Cardiac muscle cell (in vitro differentiated cells and primary cell): Measurements from ENCODE around the gene UBA7. TPM values are rescaled to one million over a fixed set of nuclear protein-coding genes. Genes with fewer than 3 reads are reported as not detected.
"Not testable (repeated sequence)": the region's sequence is repeated elsewhere in the genome, so short reads cannot be mapped to it uniquely, and the experiment has no call there.

ENCODE experiments used
- DNase-seq, 2 donors: peaks; one replicate each; pipeline versions ENCODE4 v3.0.0 to v3.0.0-alpha.2; 2010 to 2017; ENCODE audit warnings: low read depth in 1 of 2, low spot score in 1 of 2
- H3K27ac ChIP-seq: fragments of 200-600 bp; sonication (generic); 2 replicates; pipeline ENCODE4 v1.5.1; 2016
- H3K27me3 ChIP-seq: fragments of 200-600 bp; sonication (generic); 2 replicates; pipeline ENCODE4 v1.6.0; 2016; ENCODE audit warnings: control low read depth
- H3K36me3 ChIP-seq: fragments of 200-600 bp; sonication (generic); 2 replicates; pipeline ENCODE4 v1.5.1; 2016; ENCODE audit warnings: control low read depth
- H3K4me1 ChIP-seq: fragments of 200-600 bp; sonication (generic); 2 replicates; pipeline ENCODE4 v1.8.1; 2017; ENCODE audit warnings: low read depth, mild to moderate bottlenecking, mixed run types
- H3K4me3 ChIP-seq: fragments of 200-600 bp; sonication (generic); 2 replicates; pipeline ENCODE4 v1.5.1; 2016; ENCODE audit warnings: mild to moderate bottlenecking
- H3K9me3 ChIP-seq: fragments of 200-600 bp; sonication (generic); 2 replicates; pipeline ENCODE4 v1.5.1; 2017; ENCODE audit warnings: low read depth, mild to moderate bottlenecking, control low read depth
- polyA plus RNA-seq: library from polyadenylated mRNA; unstranded; fragments of >200 nt; fragmentation: Nextera tagmentation; extraction: Ambion mirVana; gene quantifications from 2 replicates; pipeline ENCODE4 v1.2.1, GENCODE V29; 2016
- total RNA-seq: library from RNA; depleted of rRNA; stranded (reverse); fragments of >200 nt; gene quantifications from 2 replicates; pipeline ENCODE4 v1.2.3, GENCODE V29; 2016
- TF ChIP-seq, protein P1 (sequence below): IDR thresholded peaks from 2 replicates; pipeline ENCODE4 v1.5.1; 2012; ENCODE audit warnings: low read depth, mild to moderate bottlenecking, low read length

UBA7 gene
- total and polyA plus RNA-seq, 2 experiments from 2014 or later: 1.8 to 5.4 TPM

DNA sequence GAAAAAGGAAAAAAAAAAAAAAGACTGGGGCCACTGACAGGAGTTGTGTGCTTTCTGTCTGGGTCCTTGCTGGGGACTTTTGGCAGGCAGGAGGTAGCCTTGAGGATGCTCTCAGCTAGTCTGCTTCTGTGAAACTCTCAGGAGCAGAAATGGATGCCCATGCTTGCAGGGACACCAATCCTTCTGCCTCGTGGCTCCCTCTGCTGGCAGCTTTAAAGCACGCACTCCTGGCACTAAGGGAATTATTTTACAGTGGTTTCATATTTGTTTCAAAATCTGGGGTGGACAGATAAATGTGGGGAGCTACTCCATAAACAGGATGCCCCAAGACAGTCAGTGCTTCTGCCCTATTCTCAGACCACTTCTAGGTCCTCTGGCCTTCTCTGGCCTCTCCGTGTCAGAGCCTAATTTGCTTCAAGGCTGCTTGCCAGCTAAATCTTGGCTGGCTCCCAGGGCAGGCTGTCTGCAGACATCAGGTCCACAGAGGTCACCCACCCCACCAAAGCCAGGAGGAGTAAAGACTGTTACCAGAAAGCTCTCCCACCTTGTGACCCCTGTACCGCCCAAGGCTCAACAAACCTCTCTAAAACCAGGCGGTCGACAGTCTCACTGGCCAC lies 25.5 kb upstream of the UBA7 start:
- Histone ChIP-seq H3K4me3 (no peak overlapping the region), H3K36me3 (no peaks in the 10 kb centered on the region), H3K9me3 (no peaks in the 10 kb centered on the region), H3K4me1 (no peaks in the 10 kb centered on the region), H3K27ac (no peak overlapping the region), H3K27me3 (no peaks in the 10 kb centered on the region)
- TF ChIP-seq, protein P1, sequence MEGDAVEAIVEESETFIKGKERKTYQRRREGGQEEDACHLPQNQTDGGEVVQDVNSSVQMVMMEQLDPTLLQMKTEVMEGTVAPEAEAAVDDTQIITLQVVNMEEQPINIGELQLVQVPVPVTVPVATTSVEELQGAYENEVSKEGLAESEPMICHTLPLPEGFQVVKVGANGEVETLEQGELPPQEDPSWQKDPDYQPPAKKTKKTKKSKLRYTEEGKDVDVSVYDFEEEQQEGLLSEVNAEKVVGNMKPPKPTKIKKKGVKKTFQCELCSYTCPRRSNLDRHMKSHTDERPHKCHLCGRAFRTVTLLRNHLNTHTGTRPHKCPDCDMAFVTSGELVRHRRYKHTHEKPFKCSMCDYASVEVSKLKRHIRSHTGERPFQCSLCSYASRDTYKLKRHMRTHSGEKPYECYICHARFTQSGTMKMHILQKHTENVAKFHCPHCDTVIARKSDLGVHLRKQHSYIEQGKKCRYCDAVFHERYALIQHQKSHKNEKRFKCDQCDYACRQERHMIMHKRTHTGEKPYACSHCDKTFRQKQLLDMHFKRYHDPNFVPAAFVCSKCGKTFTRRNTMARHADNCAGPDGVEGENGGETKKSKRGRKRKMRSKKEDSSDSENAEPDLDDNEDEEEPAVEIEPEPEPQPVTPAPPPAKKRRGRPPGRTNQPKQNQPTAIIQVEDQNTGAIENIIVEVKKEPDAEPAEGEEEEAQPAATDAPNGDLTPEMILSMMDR: peak; percentile 91
- DNase-seq: peak; percentile 83 to 89

DNA sequence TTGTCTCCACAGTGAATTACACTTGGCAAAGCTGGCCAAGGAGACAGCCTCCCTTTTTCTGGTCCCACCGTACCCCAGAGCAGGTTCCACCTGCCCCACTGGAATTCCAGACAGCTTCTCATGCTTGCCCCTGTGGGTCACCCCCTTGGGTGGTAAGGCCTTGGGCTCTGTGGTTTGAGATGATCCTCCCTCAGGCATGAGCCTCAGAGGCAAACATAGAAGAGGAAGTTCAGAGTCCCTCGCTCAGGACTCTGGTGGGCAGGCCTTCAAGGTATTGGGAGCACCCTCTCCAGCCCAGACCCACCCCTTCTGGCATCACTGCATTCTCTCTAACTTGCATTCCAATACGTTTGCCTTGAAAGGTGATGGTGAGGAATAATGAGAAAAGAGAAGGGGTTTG lies 17.6 kb upstream of the UBA7 start:
- DNase-seq: no peak
- no peak overlapping the region for H3K4me3 ChIP-seq
- H3K27ac ChIP-seq: no peak overlapping the region
- no peaks in the 10 kb centered on the region for H3K27me3 ChIP-seq
- H3K4me1 ChIP-seq: no peaks in the 10 kb centered on the region
- TF ChIP-seq, protein P1: no peak
- H3K36me3 ChIP-seq: no peaks in the 10 kb centered on the region
- no peaks in the 10 kb centered on the region for H3K9me3 ChIP-seq

DNA sequence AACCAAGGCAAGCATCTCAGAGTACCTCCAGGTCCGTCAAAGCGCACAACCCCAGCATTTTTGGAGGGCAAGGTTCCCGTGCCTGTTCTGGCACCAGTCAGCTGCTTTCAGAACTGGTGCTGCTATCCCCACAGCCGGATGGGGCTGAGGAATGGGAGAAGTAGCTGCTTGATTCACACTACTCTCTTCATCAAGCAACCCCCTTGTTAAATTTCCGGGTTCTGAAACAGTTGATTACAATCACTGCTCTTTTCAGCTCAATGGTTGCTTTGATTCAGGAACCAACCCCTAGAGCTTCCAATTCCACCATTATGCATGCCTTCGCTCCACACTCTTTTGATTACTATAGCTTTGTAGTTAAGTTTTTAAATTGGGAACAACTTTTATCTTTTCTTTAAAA lies 12.3 kb upstream of the UBA7 start:
- peak in 1 of 2 donors; percentile 7 for DNase-seq
- no peaks in the 10 kb centered on the region for H3K9me3 ChIP-seq
- H3K36me3 ChIP-seq: no peaks in the 10 kb centered on the region
- TF ChIP-seq, protein P1: no peak
- H3K27me3 ChIP-seq: no peaks in the 10 kb centered on the region
- no peaks in the 10 kb centered on the region for H3K4me1 ChIP-seq
- no peak overlapping the region for H3K27ac ChIP-seq
- no peak overlapping the region for H3K4me3 ChIP-seq

DNA sequence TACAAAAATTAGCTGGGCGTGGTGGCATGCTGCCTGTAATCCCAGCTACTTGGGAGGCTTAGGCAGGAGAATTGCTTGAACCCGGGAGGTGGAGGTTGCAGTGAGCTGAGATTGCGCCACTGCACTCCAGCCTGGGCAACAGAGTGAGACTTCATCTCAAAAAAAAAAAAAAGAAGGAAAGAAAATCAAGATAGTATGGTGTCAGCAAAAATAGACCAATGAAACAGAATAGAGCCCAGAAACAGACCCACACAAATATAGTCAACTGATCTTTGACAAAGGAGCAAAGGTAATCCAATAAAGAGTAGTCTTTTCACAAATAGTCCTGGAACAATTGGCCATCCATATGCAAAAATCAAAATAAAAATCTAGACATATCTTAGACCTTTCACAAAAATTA lies 9.4 kb upstream of the UBA7 start:
- H3K36me3 ChIP-seq, DNase-seq, H3K27me3 ChIP-seq, H3K27ac ChIP-seq, H3K9me3 ChIP-seq, H3K4me1 ChIP-seq, H3K4me3 ChIP-seq: not testable (repeated sequence)

DNA sequence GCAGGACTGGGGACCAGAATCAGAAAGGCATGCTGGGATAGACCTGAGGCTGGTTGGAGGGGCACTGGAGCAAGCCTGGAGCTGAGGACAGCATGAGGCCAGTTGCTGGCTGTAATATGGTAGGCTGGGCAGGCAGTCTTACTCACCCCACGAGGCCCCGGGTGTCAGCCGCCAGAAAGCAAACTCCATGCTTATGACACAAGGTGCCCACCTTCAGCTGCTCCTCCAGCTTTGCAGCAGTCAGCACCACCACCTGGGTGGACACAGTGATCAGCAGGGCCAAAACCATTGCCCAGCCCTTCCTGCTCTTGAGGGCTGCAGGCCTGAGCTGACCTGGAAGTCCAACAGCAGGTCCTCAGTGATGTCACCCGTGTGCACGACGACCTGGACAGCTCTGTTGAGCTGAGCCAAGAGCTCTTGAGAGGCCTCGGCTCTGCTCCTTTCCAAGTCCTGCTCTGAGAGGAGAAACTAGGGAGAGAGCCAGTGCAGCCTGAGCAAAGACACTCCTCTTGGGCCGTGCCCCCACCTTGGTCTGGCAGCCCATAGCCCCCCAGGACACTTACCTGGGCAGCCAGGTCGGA lies 747 bp downstream of the UBA7 start:
- no peak overlapping the region for H3K4me3 ChIP-seq
- DNase-seq: no peak
- no peaks in the 10 kb centered on the region for H3K36me3 ChIP-seq
- TF ChIP-seq, protein P1: no peak
- H3K4me1 ChIP-seq: peaks cover 7% of the 10 kb centered on the region
- no peaks in the 10 kb centered on the region for H3K9me3 ChIP-seq
- H3K27ac ChIP-seq: no peak overlapping the region
- H3K27me3 ChIP-seq: no peaks in the 10 kb centered on the region

DNA sequence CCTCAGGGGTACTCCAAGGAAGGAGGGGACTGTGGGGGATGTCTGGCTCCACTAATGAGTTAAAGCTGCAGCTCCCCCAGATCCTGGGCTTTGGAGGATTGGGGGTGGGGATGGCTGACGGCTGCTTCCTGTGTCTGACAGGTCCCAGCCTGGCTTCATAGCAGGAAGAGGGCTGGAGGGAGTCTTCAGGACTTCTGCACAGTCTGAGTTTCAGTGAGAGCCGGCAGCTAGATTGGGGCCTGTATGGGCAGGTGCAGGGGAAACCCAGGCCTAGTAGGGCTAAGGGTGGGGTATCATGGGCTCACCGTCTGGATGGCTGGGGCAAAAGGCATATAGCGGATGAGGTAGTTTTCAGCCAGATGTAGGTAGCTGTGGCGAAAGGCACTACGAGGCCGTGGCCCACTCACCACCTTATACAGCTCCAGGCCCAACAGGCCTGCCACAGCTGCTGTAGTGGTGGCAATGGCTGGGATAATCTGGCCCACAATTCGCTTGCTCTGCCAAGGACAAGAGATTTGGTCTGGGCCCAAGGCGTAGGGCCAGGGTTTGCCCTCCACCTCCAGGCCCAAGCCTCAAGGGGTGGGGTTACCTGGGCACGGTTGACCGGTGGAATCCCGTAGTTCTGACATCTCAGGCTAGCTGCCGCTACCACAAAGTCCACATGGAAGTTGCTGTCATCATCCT lies 6.2 kb downstream of the UBA7 start:
- DNase-seq: peak in 1 of 2 donors; percentile 64
- Histone ChIP-seq H3K4me3 (no peak overlapping the region), H3K27me3 (peaks cover 14% of the 10 kb centered on the region), H3K36me3 (no peaks in the 10 kb centered on the region), H3K9me3 (no peaks in the 10 kb centered on the region), H3K4me1 (peaks cover 32% of the 10 kb centered on the region), H3K27ac (peak overlapping the region; percentile 26)
- TF ChIP-seq, protein P1: no peak
